NCI-H1417 (cell line): ENCODE results near the gene STRBP.
A peak's percentile ranks its signal among the peaks of the same experiment; 100 is the strongest.
"Not testable (repeated sequence)": the region's sequence is repeated elsewhere in the genome, so short reads cannot be mapped to it uniquely, and the experiment has no call there.

Source experiments
- DNase-seq, 3 experiments: peaks; one replicate each; lab custom pipeline; 2025; lab: John Stamatoyannopoulos, UW

STRBP gene

DNA sequence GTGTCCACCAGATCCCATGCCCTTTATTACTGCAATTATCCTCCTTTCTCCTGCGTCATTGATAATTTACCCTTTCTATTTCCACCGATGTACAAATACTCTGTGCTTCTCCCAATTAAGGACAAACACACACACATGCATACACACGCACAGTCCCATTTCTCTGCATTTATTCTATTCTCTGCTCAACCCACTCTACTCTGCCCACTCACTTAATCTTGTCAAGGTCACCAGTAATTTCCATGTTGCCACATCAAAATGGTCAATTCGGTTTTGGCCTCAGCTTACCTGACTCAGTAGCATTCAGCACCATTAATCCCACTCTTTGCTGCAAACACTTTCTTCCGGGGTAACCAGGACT, 14.6 kb upstream of the STRBP start:
- no peak for DNase-seq

DNA sequence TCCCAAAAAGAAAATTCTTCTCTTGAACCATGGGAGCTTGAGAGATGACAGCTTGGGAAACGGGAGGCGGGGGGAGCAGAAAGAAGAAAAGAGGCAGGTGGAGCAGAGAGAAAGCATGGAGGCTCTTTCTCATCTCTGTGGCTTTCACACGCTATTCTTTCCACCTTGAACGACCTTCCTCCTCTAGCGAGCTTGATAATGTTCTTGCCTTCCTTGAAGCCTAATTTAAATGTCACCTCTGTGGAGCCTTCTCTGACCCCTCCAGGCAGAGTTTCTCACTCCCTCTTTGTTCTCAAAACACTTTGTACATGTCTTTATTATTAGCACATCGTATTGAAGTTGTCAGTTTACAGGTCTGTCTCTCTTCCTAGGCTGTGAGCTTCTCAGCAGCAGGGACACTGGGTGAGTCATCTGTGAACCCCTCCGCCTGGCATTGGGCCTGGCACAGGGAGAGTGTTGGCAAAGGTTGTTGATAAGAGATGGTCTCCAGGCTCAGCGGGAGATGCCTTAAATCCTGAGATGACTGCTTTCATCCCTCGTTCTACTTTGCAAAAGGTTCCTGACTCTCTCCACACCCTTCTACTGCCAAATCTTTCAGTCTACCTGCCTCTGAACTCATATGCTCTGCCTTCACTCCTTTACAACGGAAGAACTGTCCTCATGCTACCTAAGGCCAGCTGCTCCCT, 14.1 kb upstream of the STRBP start:
- DNase-seq: peak in 2 of 3 experiments; percentile 47 to 73

DNA sequence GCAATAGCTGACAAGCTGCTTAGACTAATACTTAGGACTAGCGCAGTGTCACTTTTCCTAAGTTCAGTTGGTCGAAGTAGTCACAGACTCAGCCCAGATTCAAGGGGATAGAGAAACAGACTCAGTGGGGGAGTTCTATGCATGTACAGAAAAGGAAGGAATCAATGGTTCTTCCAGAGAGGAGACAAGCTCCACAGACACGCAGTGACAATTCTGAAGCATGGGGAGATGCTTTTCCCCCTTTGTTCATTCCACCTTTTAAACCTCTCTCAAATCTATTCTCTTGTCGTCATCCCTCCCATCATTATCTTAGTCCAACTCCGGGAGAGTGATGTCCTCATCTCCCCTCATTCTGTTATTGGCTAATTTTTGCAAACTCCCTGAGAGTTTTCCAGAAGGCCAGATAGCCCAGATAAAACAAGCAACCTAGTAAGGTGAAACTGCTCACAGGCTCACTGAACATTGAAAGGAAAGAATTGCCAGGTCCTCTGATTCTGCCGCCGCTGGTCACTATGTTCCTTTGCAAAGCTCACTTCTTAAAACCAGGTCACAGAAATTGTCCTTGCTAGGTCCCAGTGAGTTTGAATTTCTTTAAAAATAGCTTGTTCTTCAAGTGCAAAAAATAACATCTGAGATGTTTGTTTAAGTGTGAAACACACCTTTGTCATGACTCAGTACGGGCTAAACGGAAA, 13.4 kb upstream of the STRBP start:
- DNase-seq: no peak

DNA sequence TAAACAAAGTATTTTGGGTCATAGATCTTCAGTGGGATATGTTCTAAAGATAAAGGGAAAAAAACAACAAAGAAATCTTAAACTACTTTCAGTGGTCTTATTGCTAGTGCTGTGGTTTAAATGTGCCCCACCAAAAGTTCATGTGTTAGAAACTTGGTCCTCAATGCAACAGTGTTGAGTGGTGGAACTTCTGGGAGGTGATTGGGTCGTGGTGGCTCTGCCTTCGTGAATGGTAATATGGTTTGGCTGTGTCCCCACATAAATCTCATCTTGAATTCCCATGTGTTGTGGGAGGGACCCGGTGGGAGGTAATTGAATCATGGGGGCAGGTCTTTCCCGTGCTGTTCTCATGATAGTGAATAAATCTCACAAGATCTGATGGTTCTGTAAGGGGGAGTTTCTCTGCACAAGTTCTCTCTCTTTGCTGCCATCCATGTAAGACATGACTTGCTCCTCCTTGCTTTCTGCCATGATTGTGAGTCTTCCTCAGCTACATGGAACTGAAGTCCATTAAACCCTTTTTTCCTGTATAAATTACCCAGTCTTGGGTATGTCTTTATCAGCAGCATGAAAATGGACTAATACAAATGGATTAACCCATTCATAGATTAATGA, 10.6 kb upstream of the STRBP start:
- DNase-seq: not testable (repeated sequence)

DNA sequence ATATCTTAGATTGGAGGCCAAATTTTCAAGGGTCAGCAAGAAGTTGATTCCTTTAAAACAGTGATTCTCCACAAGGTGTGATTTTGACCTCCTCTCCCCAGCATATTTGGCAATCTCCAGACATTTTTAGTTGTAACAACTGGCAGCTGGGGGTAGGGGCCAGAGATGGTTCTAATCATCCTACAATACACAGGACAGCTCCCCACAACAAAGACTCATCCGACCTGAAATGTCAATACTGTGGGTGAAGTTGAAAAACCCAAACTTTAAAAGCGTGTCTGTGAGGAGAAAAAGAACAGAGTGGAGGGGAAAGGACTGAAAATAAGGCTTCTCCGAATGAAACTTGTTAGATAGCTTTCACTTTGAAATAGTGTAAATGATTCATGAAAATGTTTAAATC, 10.0 kb upstream of the STRBP start:
- DNase-seq: no peak

DNA sequence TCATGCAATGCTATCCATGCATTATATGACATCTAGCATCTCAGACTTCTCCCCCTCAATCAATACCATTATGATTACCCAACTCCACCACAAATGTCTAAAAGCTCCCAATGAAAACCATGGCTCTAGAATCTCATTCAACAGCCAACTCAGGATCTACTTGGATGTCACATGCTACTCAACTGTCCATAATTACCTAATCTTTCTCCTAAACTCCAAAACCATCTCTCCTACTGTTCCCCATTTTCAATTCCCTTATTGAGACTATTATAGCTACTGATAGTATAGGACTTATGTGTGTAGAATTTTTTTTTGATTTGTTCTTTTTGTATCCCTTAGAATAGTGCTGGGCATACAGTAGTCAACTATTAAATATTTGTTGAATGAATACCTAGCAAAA, 8.2 kb upstream of the STRBP start:
- no peak for DNase-seq

DNA sequence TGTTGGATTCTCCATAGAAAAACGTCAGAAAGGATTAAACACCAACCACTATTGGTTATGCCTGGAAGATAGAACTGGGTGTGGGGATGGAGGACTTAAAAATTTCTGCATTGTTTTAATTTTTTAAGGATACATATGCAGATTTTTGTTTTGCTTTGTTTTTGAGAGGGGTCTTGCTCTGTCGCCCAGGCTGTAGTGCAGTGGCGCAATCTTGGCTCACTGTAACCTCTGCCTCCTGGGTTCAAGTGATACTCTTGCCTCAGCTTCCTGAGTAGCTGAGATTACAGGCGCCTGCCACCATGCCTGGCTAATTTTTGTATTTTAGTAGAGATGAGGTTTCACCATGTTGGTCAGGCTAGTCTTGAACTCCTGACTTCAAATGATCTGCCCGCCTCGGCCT, 2.7 kb upstream of the STRBP start:
- DNase-seq: not testable (repeated sequence)

DNA sequence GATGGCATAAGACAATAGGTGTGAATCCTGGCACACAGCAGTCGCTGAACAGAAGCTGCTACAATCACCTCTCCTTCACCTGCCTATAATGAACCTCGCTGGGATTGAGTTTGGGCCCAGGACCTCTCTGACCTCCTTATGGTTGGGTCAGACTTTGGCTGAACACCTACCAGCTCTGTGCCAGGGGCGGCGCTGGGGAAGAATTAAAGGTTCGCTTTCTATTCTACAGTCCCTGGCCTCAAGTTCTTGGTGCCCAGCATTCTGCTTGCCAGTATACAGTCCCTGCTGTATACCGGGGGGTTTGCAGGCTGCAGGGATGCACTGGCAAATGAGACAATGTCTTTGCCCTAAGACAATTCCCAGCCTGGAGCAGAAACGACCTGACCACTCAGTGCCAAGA, 895 bp upstream of the STRBP start:
- DNase-seq: peak in 1 of 3 experiments; percentile 37

DNA sequence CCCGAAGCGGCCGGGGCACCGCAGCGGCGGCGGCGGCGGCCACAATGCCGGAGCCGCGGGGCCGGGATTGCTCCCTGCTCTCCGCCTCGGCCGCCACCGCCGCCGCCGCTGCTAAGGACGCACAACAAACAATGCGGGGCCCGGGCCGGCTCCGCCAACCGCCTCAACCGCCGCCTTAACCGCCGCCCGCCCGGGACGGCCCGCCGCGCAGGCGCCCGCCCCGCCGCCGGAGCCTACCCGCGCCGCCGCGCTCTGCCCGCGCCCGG, 254 bp downstream of the STRBP start:
- peak in 2 of 3 experiments; percentile 75 for DNase-seq

DNA sequence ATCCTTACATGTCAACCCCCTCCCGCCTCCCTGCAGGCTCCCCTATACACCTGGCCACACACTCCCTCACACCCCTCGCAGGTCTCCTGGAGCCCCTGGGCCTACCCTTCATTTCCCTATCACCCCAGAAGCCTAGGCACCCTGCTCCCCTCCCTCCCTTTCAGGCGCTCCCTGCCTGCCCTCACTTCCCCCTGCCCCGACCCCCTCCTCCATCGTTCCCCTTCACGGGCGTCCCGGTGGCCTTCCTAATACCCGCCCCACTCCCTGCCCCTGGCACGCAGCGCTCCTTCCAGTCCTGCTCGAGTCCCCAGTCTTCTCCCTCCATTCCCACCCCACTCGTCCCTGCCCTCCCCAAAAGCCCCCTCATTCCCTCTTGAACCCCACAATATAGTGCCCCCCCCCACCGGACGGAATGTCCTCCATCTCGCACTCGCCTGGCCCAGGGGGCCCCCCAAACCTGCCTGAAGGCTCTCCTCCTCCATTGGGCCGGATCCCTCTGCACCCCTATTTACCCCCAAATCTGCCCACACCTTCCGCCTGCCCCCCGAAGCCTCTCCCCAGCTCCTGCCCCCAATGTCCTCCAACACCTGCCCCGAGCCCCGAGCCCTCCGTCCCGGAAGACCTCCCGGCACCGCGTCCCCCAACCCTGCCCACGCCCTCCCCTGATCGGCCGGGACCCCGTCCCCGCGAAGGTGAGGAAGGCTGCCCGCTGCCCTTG, 746 bp downstream of the STRBP start:
- DNase-seq: peak in 2 of 3 experiments; percentile 47 to 56

DNA sequence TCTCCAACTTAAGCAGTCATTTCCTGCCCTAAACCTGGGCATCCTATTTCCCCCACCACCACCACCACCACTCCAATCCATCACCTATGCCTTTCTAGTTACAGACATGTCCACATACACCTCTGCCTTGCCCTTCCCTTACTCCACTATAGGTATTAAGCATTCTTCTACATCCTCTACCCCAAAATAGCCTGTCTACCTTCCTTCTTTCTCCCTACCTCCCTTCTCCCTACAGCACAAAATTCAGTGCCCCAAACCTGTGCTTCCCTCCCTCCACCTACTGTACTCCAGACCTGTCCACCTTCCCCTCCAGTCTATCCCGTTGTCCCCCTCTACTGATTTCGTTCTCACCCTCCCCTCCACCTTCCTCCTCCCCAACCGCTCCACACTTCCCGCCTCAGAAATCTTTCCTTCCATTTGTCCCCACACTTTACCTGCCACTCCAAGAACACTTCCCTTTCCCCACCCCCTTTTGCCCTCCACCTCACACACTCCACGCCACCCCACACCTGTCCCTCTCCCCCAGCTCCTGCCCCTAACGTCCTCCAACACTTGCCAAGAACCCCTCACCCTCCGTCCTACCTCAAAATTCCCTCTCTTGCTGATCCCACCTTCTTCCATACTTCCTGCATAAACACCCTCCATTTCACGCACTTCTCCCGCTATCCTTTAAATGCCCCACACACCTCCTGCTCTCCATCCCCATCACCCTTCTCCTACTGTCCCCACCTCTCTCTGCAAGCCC, 1.6 kb downstream of the STRBP start:
- no peak for DNase-seq

DNA sequence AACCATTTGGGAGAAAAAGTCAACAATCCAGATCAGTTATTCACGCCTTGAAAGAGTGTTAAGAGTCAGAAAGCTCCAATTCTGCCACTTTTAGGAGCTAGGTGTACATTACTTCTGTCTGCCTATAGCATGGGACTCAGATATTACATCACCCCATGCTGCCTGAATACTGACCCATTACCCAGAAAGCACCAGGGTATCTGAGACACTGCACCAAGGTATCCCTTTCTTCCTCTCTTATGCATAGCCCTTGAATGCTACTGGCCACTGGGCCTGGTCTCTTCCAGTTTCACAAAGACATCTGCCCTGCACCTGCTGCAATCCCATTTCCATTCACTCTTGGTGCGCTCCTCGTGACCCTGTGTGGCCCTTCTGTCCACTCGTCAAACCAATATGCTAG, 2.6 kb downstream of the STRBP start:
- no peak for DNase-seq

DNA sequence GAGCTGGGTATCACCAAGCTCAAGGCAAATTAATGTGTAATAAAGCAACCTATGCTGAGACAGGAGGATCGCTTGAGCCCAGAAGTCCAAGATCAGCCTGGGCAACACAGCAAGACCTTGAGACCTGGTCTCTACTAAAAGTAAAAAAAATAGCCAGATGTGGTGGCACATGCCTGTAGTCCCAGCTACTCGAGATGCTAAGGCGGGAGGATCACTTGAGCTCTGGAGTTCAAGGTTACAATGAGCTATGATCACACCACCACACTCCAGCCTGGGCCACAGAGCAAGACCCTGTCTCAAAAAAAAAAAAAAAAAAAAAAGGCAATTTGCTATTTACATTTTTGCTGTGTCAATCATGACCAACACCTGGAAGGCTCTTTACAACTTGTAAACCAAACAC, 5.2 kb downstream of the STRBP start:
- DNase-seq: no peak

DNA sequence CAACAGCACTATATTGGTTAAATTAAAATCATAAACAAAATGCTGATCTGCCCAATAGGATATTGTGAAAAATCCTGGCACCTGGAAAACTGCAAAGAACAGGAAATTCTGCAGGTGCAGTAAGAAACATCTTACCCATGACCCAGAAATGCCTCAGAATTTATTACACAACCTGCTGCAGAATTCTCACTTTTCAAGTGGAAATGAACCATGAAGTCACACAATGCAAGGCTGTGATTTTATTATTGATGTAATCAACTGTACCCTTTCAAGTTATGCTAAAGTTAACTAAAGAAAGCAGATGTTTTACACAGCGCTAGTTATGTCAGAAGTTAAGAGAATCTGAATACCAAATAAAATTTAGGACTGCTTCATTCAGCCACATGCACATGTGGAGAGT, 6.0 kb downstream of the STRBP start:
- peak in 2 of 3 experiments; percentile 25 to 42 for DNase-seq

DNA sequence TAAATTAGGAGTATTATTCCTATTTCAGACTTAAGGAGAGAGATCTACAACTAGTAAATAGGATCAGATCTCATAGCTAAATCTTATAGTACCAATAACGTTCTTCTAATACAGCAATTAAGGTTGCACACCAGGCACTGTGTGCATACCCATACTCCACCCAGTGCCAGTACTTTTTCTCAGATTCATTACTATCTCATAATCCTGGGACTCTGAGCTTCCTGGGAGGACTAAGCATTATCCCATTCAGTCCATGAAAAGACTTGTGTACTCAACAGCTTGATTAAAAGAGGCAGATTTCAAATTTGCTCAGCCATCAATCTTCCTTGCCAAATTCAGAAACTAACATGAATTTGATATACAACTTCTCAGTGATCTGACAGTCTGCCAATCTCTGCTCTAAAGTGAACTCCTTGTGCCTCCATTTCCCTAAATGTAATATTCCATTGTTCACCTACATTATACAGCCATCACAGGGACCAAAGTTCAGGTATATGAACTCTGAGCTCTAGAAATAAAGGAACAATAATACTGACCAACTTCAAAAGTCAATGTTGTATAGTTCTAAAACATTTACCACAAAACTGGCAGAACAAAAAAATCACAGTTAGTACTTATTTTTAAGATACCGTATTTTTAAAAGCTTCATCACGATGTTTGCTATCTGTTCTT, 7.2 kb downstream of the STRBP start:
- DNase-seq: no peak

DNA sequence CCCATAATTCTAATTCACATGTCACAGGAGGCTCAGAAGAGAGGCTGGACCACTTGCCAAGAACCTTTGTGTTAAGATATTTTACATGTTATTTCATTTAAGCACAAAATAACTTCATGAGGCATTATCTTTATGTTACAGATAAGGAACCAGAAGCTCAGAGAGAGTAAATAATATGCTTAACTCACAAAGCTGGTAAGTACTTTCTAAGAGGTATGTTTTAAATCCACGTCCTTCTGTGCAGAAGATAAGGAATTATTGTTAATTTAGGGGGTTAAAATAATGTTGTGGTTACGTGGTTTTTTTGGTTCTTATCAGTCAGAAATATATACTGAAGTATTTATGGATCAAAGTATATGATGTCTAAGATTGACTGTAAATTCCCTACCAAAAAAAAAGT, 8.0 kb downstream of the STRBP start:
- DNase-seq: no peak

DNA sequence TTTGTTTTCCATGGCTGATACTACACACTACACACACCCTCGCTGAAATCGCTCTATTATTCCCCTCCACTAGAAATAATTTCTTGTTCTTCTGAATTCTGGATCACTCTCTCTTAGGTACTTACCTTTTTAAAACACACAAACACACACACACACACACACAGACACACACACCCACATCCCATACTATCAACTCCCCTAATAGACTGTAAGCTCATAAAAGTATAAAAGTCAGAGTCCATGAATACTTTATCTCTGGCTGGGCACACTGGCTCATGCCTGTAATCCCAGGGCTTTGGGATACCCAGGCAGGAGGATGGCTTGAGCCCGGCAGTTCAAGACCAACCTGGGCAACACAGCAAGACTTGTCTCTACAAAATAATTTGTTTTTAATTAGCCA, 11.1 kb downstream of the STRBP start:
- no peak for DNase-seq

DNA sequence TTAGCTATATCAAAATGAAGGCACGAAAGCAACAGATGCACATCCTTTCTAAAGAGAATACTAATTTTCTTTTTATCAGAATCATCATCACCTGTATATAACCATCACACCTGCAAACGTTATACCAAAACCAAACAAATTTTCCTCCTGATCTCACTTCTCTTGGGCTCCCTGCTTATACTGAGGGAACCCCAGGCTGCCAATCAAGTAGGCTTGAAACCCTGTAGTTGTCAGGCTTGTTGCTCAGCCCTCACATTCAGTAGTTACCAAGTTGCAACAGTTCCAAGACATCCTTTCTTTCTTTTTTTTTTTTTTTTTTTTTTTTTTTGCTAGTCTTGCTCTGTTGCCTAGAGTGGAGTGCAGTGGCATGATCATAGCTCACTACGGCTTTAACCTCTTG, 12.7 kb downstream of the STRBP start:
- DNase-seq: no peak

DNA sequence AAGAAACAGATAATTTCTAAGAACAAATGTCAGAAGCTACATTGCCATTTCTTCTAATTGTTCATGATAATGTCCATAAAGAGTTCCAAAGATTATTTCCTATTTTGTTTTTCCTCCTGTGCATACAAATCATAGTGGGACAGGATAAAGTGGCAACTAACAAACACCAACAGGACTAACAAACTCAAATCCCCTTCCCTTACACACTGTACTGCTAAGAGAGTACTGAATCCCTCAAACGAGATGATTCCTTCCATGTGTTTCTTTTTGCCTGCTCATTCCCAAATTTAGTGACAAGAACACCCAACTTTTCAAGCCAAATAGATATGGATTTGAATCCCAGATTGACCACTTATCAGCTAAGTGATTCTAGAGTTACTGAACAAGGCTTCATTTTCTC, 15.2 kb downstream of the STRBP start:
- no peak for DNase-seq

DNA sequence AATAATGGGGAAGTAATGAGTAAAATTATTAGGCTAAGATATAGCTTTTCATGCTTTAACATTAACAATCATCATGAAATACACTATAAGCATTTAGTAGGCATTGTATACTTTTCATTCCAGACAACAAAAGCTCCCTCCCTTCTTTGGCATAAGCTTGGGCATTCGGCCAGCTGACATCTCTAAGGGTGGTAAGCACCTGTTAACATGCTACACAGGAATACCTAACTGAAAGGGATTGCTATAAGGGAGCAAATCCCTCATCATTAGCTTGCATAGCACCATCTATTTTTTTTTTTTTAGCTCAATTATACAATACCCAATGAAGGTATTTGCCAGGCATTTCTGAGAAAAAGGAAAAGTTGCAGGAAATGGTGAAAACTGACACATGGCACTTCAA, 16.6 kb downstream of the STRBP start:
- DNase-seq: peak in 2 of 3 experiments; percentile 31 to 80

DNA sequence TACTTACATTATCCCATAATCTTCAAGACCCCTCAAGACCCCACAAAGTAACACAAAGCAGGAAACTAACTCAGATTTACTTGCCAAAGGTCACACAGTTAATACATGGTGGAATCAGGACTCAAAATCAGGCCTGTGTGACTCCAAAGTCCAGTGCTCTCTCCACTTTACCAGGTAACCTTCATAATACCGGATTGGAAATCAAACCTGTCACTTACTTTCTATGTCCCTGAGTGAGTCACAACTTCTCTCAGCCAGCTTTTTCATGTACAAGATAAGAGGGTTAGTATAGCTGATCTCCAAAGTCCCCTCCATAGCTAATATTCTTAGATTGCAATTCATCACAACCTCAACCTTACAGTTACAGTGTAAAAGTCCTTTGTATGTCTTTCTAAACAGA, 17.1 kb downstream of the STRBP start:
- DNase-seq: peak in 1 of 3 experiments; percentile 23

DNA sequence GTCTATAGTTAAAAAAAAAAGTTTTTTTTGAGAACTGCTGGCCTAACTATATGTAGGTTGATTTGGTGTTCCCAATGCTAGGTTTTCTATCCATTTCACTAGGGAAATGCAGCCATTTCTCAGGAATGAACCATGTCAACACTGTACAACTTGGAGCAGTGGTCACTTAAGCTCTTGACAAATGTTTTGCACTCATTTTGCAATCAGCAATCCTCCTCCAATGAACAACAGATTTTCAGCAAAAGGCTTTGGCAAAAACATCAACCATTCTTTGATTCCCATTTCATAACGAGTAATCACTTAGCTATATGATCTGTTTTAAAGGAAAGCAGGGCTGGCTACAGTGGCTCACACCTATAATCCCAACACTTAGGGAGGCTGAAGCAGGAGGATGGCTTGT, 17.9 kb downstream of the STRBP start:
- DNase-seq: no peak
